Tibial nerve (tissue), 4 donors: ENCODE data around the gene SMIM32.

Source experiments
- EP300 ChIP-seq, 2 donors: sonication (generic); formaldehyde crosslinking; IDR thresholded peaks; one replicate each; pipeline ENCODE4 v1.6.1; 2017; ENCODE audit warnings: antibody characterized with exemption in 2 of 2, mild to moderate bottlenecking in 1 of 2
- POLR2A ChIP-seq, 2 donors: fragments of 450-650 bp; IDR thresholded peaks; one replicate each; pipeline ENCODE4 v1.6.1; 2017; ENCODE audit warnings: antibody characterized with exemption in 2 of 2, mild to moderate bottlenecking in 2 of 2, moderate library complexity in 2 of 2
- TF ChIP-seq, protein P1 (sequence below), 5 experiments: fragments of 200-600 bp in 3 of 5; fragments of 450-650 bp in 2 of 5; sonication (generic) in 3 of 5; IDR thresholded peaks; one replicate each; pipeline ENCODE4 v1.5.1; 2016 to 2019; ENCODE audit warnings: antibody characterized with exemption in 5 of 5, mild to moderate bottlenecking in 3 of 5, moderate library complexity in 2 of 5

DNA sequence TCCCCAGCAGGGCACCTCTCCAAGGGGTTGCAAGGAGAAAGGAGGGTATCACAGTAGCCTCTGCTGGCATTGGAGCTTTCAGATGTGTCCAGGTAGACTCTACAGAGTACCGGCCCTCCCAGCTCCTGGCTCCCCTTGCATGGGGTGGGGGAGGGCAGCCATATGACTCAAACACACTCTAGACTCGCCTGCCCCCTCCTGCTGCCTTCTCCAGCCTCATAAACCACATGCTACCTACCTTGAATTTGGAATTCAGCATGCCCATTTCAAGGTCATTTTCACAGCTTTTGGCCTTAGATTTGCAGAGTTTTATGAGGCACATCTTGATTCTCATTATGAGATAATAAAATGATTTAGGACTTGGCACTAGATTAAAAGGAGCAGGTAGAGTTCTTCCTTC, 32.8 kb upstream of the SMIM32 start:
- TF ChIP-seq, protein P1, sequence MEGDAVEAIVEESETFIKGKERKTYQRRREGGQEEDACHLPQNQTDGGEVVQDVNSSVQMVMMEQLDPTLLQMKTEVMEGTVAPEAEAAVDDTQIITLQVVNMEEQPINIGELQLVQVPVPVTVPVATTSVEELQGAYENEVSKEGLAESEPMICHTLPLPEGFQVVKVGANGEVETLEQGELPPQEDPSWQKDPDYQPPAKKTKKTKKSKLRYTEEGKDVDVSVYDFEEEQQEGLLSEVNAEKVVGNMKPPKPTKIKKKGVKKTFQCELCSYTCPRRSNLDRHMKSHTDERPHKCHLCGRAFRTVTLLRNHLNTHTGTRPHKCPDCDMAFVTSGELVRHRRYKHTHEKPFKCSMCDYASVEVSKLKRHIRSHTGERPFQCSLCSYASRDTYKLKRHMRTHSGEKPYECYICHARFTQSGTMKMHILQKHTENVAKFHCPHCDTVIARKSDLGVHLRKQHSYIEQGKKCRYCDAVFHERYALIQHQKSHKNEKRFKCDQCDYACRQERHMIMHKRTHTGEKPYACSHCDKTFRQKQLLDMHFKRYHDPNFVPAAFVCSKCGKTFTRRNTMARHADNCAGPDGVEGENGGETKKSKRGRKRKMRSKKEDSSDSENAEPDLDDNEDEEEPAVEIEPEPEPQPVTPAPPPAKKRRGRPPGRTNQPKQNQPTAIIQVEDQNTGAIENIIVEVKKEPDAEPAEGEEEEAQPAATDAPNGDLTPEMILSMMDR (IDR thresholded peaks at IDR 0.05), result no peak
- TF ChIP-seq POLR2A (IDR thresholded peaks at IDR 0.05), result no peak
- TF ChIP-seq EP300 (IDR thresholded peaks at IDR 0.05), result no peak
